Cardiac muscle cell (in vitro differentiated cells and primary cell): ENCODE data around the gene CLCA1. TPM values are rescaled to one million over a fixed set of nuclear protein-coding genes. Genes with fewer than 3 reads are reported as not detected.

Source experiments
- DNase-seq, 2 donors: peaks; one replicate each; pipeline versions ENCODE4 v3.0.0 to v3.0.0-alpha.2; 2010 to 2017; ENCODE audit warnings: low read depth in 1 of 2, low spot score in 1 of 2
- H3K27ac ChIP-seq: fragments of 200-600 bp; sonication (generic); 2 replicates; pipeline ENCODE4 v1.5.1; 2016
- H3K27me3 ChIP-seq: fragments of 200-600 bp; sonication (generic); 2 replicates; pipeline ENCODE4 v1.6.0; 2016; ENCODE audit warnings: control low read depth
- H3K36me3 ChIP-seq: fragments of 200-600 bp; sonication (generic); 2 replicates; pipeline ENCODE4 v1.5.1; 2016; ENCODE audit warnings: control low read depth
- H3K4me1 ChIP-seq: fragments of 200-600 bp; sonication (generic); 2 replicates; pipeline ENCODE4 v1.8.1; 2017; ENCODE audit warnings: low read depth, mild to moderate bottlenecking, mixed run types
- H3K4me3 ChIP-seq: fragments of 200-600 bp; sonication (generic); 2 replicates; pipeline ENCODE4 v1.5.1; 2016; ENCODE audit warnings: mild to moderate bottlenecking
- H3K9me3 ChIP-seq: fragments of 200-600 bp; sonication (generic); 2 replicates; pipeline ENCODE4 v1.5.1; 2017; ENCODE audit warnings: low read depth, mild to moderate bottlenecking, control low read depth
- CTCF ChIP-seq: IDR thresholded peaks from 2 replicates; pipeline ENCODE4 v1.5.1; 2012; ENCODE audit warnings: low read depth, mild to moderate bottlenecking, low read length
- polyA plus RNA-seq: library from polyadenylated mRNA; unstranded; fragments of >200 nt; fragmentation: Nextera tagmentation; extraction: Ambion mirVana; gene quantifications from 2 replicates; pipeline ENCODE4 v1.2.1, GENCODE V29; 2016
- total RNA-seq: library from RNA; depleted of rRNA; stranded (reverse); fragments of >200 nt; gene quantifications from 2 replicates; pipeline ENCODE4 v1.2.3, GENCODE V29; 2016

CLCA1 gene
- total and polyA plus RNA-seq, 2 experiments from 2014 or later, result not detected

- Histone ChIP-seq H3K4me1 (no peaks in the 10 kb centered on the region), H3K27me3 (no peaks in the 10 kb centered on the region), H3K36me3 (no peaks in the 10 kb centered on the region), H3K27ac (no peak overlapping the region), H3K9me3 (no peaks in the 10 kb centered on the region), H3K4me3 (no peak overlapping the region)
- no peak for TF ChIP-seq CTCF
- DNase-seq, result peak in 1 of 2 donors; percentile 18
These were observed 69.4 kb downstream of the CLCA1 start for GRCh38 chr1:86537928-86538695.

- Histone ChIP-seq H3K27me3 (no peaks in the 10 kb centered on the region), H3K9me3 (no peaks in the 10 kb centered on the region), H3K4me3 (no peak overlapping the region), H3K36me3 (no peaks in the 10 kb centered on the region), H3K4me1 (no peaks in the 10 kb centered on the region), H3K27ac (no peak overlapping the region)
- DNase-seq, result peak in 1 of 2 donors; percentile 71
- TF ChIP-seq CTCF, result no peak
These were observed 70.0 kb downstream of the CLCA1 start for GRCh38 chr1:86538775-86539174.

GRCh38 chr1:86541859-86542258 is 73.1 kb downstream of the CLCA1 start:
- TF ChIP-seq CTCF, result no peak
- no peaks in the 10 kb centered on the region for H3K36me3 ChIP-seq
- H3K27ac ChIP-seq, result no peak overlapping the region
- no peak overlapping the region for H3K4me3 ChIP-seq
- H3K27me3 ChIP-seq, result no peaks in the 10 kb centered on the region
- H3K9me3 ChIP-seq, result no peaks in the 10 kb centered on the region
- no peak for DNase-seq
- no peaks in the 10 kb centered on the region for H3K4me1 ChIP-seq

- no peaks in the 10 kb centered on the region for H3K9me3 ChIP-seq
- H3K4me3 ChIP-seq, result no peak overlapping the region
- H3K27ac ChIP-seq, result no peak overlapping the region
- no peak for DNase-seq
- H3K36me3 ChIP-seq, result no peaks in the 10 kb centered on the region
- no peaks in the 10 kb centered on the region for H3K4me1 ChIP-seq
- no peaks in the 10 kb centered on the region for H3K27me3 ChIP-seq
- no peak for TF ChIP-seq CTCF
These were observed 73.9 kb downstream of the CLCA1 start for GRCh38 chr1:86542631-86543030.

- Histone ChIP-seq H3K27me3 (no peaks in the 10 kb centered on the region), H3K9me3 (no peaks in the 10 kb centered on the region), H3K27ac (no peak within 1 kb of the TSS), H3K4me1 (no peaks in the 10 kb centered on the region), H3K4me3 (no peak within 1 kb of the TSS), H3K36me3 (no peaks in the 10 kb centered on the region)
- TF ChIP-seq CTCF, result no peak
- no peak for DNase-seq
These were observed 78.1 kb downstream of the CLCA1 start, which contains the start of gene CLCA4 for GRCh38 chr1:86546787-86547221. Gene CLCA4 (plus strand): TSS chr1:86547078. CDS start chr1:86547120, 42 bp downstream.
